H1 (cell line): ENCODE measurements around the gene STAM2. TPM values are rescaled to one million over a fixed set of nuclear protein-coding genes. Genes with fewer than 3 reads are reported as not detected.

ENCODE experiments used
- CTCF ChIA-PET: fragments of 300-600 bp; sonication (Branson Sonifier 250); formaldehyde crosslinking; loops from one replicate; lab custom pipeline; 2021; ENCODE audit not compliant: partially characterized antibody; lab: Charles Lee
- POLR2A ChIA-PET: fragments of 300-600 bp; sonication (Branson Sonifier 250); formaldehyde crosslinking; loops from one replicate; lab custom pipeline; 2021; ENCODE audit warnings: inconsistent platforms; ENCODE audit not compliant: partially characterized antibody; lab: Charles Lee
- DNase-seq, 2 experiments: peaks; one replicate each; pipeline versions ENCODE4 v3.0.0 to v3.0.0-alpha.2; 2010 to 2022; ENCODE audit warnings: low spot score in 2 of 2, low read depth in 1 of 2, mixed read lengths in 1 of 2
- FAIRE-seq: peaks from 2 replicates; lab custom pipeline; 2011; peaks lifted over from hg19 to GRCh38; lab: Jason Lieb, UNC
- H2AFZ ChIP-seq: 2 replicates; pipeline ENCODE4 v1.8.1; 2012; ENCODE audit warnings: low read length, inconsistent platforms
- H2AK5ac ChIP-seq: 2 replicates; pipeline ENCODE4 v1.6.1; 2013; ENCODE audit warnings: low read depth, low read length
- H2BK120ac ChIP-seq: replicated peaks from 2 replicates; pipeline ENCODE3; 2013; ENCODE audit warnings: low read depth, low read length, inconsistent platforms
- H2BK12ac ChIP-seq: 2 replicates; pipeline ENCODE4 v1.6.1; 2013; ENCODE audit warnings: low read depth, low read length
- H2BK15ac ChIP-seq: 2 replicates; pipeline ENCODE4 v1.6.1; 2013; ENCODE audit warnings: low read length
- H2BK20ac ChIP-seq: 2 replicates; pipeline ENCODE4 v1.6.1; 2013; ENCODE audit warnings: low read length
- H2BK5ac ChIP-seq: 2 replicates; pipeline ENCODE4 v1.6.1; 2013; ENCODE audit warnings: low read depth, low read length
- H3K14ac ChIP-seq: 2 replicates; pipeline ENCODE4 v1.6.1; 2013; ENCODE audit warnings: inconsistent platforms; ENCODE audit not compliant: insufficient read length
- H3K18ac ChIP-seq: 2 replicates; pipeline ENCODE4 v1.6.1; 2013; ENCODE audit warnings: low read length; ENCODE audit errors: extremely low read depth
- H3K23ac ChIP-seq: 2 replicates; pipeline ENCODE4 v1.6.1; 2013; ENCODE audit warnings: inconsistent platforms; ENCODE audit not compliant: insufficient read length
- H3K23me2 ChIP-seq: 2 replicates; pipeline ENCODE4 v1.6.1; 2013; ENCODE audit warnings: low read depth, low read length
- H3K27ac ChIP-seq: 2 replicates; pipeline ENCODE4 v1.6.1; 2011; ENCODE audit warnings: low read depth, low read length, inconsistent platforms
- H3K27me3 ChIP-seq, 4 experiments: replicated peaks in 1 of 4; 1 replicate in 1 of 4; 2 replicates in 3 of 4; pipeline versions ENCODE4 v1.6.1 to v1.8.1; 2011 to 2013; ENCODE audit warnings: low read length in 3 of 4, mild to moderate bottlenecking in 3 of 4, inconsistent platforms in 2 of 4, mixed read lengths in 2 of 4, moderate library complexity in 1 of 4; ENCODE audit not compliant: control insufficient read depth in 3 of 4, insufficient read depth in 3 of 4; ENCODE audit errors: extremely low read depth in 1 of 4
- H3K36me3 ChIP-seq, 4 experiments: 2 replicates each; pipeline versions ENCODE4 v1.6.1 to v1.8.1; 2011 to 2013; ENCODE audit warnings: mild to moderate bottlenecking in 4 of 4, low read length in 3 of 4, moderate library complexity in 2 of 4, control low read depth in 1 of 4, inconsistent platforms in 1 of 4; ENCODE audit not compliant: insufficient read depth in 4 of 4, control insufficient read depth in 2 of 4
- H3K4ac ChIP-seq: replicated peaks from 2 replicates; pipeline ENCODE3; 2013; ENCODE audit warnings: low read length, low read depth, mixed read lengths, inconsistent platforms; ENCODE audit not compliant: insufficient read length
- H3K4me1 ChIP-seq, 4 experiments: replicated peaks in 1 of 4; 1 replicate in 1 of 4; 2 replicates in 3 of 4; pipeline versions ENCODE4 v1.6.1 to v1.8.1; 2011 to 2013; ENCODE audit warnings: low read length in 3 of 4, inconsistent platforms in 2 of 4, mixed read lengths in 1 of 4; ENCODE audit not compliant: insufficient read depth in 4 of 4, control insufficient read depth in 3 of 4
- H3K4me2 ChIP-seq, 2 experiments: 2 replicates each; pipeline versions ENCODE4 v1.6.1 to v1.8.1; 2011 to 2013; ENCODE audit warnings: low read depth in 2 of 2, low read length in 2 of 2, control low read depth in 1 of 2, inconsistent platforms in 1 of 2, mild to moderate bottlenecking in 1 of 2; ENCODE audit not compliant: insufficient read depth in 1 of 2
- H3K4me3 ChIP-seq, 4 experiments: fragments of 200-600, 300-600 bp in 1 of 4; sonication (generic), shearing (Covaris generic), sonication (Bioruptor Twin) in 1 of 4; 2 replicates each; pipeline versions ENCODE4 v1.5.1 to v1.8.1; 2011 to 2016; ENCODE audit warnings: low read length in 4 of 4, low read depth in 3 of 4, control low read depth in 2 of 4, inconsistent platforms in 2 of 4, mild to moderate bottlenecking in 2 of 4, mixed read lengths in 1 of 4, moderate library complexity in 1 of 4; ENCODE audit not compliant: insufficient read depth in 2 of 4; ENCODE audit errors: extremely low read depth in 1 of 4
- H3K56ac ChIP-seq: replicated peaks from 2 replicates; pipeline ENCODE3; 2013; ENCODE audit warnings: low read depth, mild to moderate bottlenecking, mixed read lengths, low read length, inconsistent platforms; ENCODE audit not compliant: insufficient read length
- H3K79me1 ChIP-seq: 2 replicates; pipeline ENCODE4 v1.6.1; 2013; ENCODE audit warnings: low read depth, low read length, control low read depth
- H3K79me2 ChIP-seq, 2 experiments: 2 replicates each; pipeline versions ENCODE4 v1.6.1 to v1.8.1; 2012 to 2013; ENCODE audit warnings: low read length in 2 of 2, mild to moderate bottlenecking in 2 of 2, inconsistent platforms in 1 of 2; ENCODE audit not compliant: insufficient read depth in 2 of 2, control insufficient read depth in 1 of 2
- H3K9ac ChIP-seq, 4 experiments: replicated peaks in 1 of 4; 1 replicate in 1 of 4; 2 replicates in 3 of 4; pipeline versions ENCODE4 v1.6.1 to v1.8.1; 2011 to 2013; ENCODE audit warnings: low read depth in 3 of 4, low read length in 3 of 4, control low read depth in 2 of 4, mild to moderate bottlenecking in 2 of 4, moderate library complexity in 2 of 4, inconsistent platforms in 1 of 4; ENCODE audit errors: extremely low read depth in 1 of 4
- H3K9me3 ChIP-seq, 2 experiments: 2 replicates each; pipeline versions ENCODE4 v1.6.1 to v1.8.1; 2012 to 2013; ENCODE audit warnings: mild to moderate bottlenecking in 2 of 2, moderate library complexity in 2 of 2, control low read depth in 1 of 2, inconsistent platforms in 1 of 2, low read depth in 1 of 2, low read length in 1 of 2, mixed read lengths in 1 of 2; ENCODE audit not compliant: insufficient read depth in 2 of 2
- H4K20me1 ChIP-seq, 2 experiments: replicated peaks in 1 of 2; 2 replicates each; pipeline versions ENCODE3 to v1.8.1; 2011 to 2013; ENCODE audit warnings: inconsistent platforms in 2 of 2, low read length in 2 of 2, mild to moderate bottlenecking in 1 of 2; ENCODE audit not compliant: insufficient read depth in 2 of 2, control insufficient read depth in 1 of 2
- H4K5ac ChIP-seq: 2 replicates; pipeline ENCODE4 v1.6.1; 2013; ENCODE audit warnings: low read length, low read depth, mixed read lengths, inconsistent platforms; ENCODE audit not compliant: insufficient read length
- H4K8ac ChIP-seq: 2 replicates; pipeline ENCODE4 v1.8.0; 2013; ENCODE audit warnings: mild to moderate bottlenecking, moderate library complexity, low read length, inconsistent platforms; ENCODE audit not compliant: insufficient read depth; ENCODE audit errors: extremely low read depth
- H4K91ac ChIP-seq: replicated peaks from 2 replicates; pipeline ENCODE3; 2013; ENCODE audit warnings: low read length, mixed read lengths, inconsistent platforms; ENCODE audit not compliant: insufficient read length
- BACH1 ChIP-seq: IDR thresholded peaks from 2 replicates; pipeline ENCODE4 v1.6.1; 2012; ENCODE audit warnings: low read length, improper control_type of control experiment
- TBP ChIP-seq: IDR thresholded peaks from 2 replicates; pipeline ENCODE4 v1.6.1; 2011; ENCODE audit warnings: low read depth, low read length, improper control_type of control experiment
- WGBS, 2 experiments: shearing (Covaris generic) in 1 of 2; methylation state at CpG; one replicate each; pipeline versions ENCODE4 v1.1.6 to v1.1.7; 2013 to 2015; ENCODE audit warnings: low lambda C conversion rate in 2 of 2, mixed read lengths in 2 of 2, inconsistent platforms in 1 of 2, low coverage in 1 of 2, missing lambda C conversion rate in 1 of 2; ENCODE audit not compliant: insufficient replicate concordance in 2 of 2, insufficient coverage in 1 of 2, insufficient read length in 1 of 2; ENCODE audit errors: extremely low coverage in 1 of 2, missing lambda C conversion rate in 1 of 2; 5-methylcytosine and 5-hydroxymethylcytosine counted together
- polyA plus RNA-seq, 7 experiments: library from polyadenylated mRNA; depleted of rRNA in 3 of 7; stranded (reverse) in 5 of 7; unstranded in 2 of 7; fragments of >200 nt in 5 of 7; fragments of 200-250 nt in 2 of 7; gene quantifications; 1 replicate in 5 of 7; 2 replicates in 1 of 7; 4 replicates in 1 of 7; pipeline versions ENCODE4 v1.2.1 to v1.2.3, GENCODE V29; 2011 to 2013; ENCODE audit warnings: missing spikeins in 2 of 7, mixed read lengths in 2 of 7
- total RNA-seq: library from RNA; stranded (reverse); fragmentation: NEBNext Ultra II Directional; extraction: Animal tissue kit (Norgen Biotek cat#: 25700); gene quantifications from 2 replicates; pipeline ENCODE4 v1.2.1, GENCODE V29; 2021

The STAM2 gene
- total and polyA plus RNA-seq, 2 of the 8 experiments (the other 6 are each of a cell fraction or from before 2014, with no cell fraction given) = 5.4 to 9.4 TPM

DNA sequence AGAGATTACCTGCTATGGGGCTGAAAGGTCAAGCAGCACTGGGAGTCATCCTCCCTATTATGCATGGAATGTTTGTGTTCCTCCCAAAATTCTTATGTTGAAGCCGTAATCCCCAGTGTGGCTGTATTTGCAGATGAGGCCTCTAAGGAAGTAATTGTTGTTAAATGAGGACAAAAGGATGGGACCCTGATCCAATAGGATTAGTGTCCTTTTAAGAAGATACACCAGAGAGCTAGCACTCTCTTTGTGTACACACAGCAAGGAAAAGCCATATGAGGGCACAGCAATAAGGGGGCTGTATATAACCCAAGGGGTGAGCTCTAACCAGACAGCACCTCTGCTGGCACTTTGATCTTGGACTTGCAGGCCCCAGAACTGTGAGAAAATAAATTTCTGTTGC, 18.3 kb downstream of the STAM2 start:
- no peak overlapping the region for H3K4me3 ChIP-seq
- H3K23me2 ChIP-seq = no peaks in the 10 kb centered on the region; the same call in 1 of the 2 replicates
- H3K27me3 ChIP-seq = no peaks in the 10 kb centered on the region
- no peak overlapping the region for H3K27ac ChIP-seq
- TF ChIP-seq BACH1 = no peak
- TF ChIP-seq TBP = no peak
- DNase-seq (no peak), FAIRE-seq (no peak)
- ChIA-PET CTCF (interaction anchor here (0.6 to 1.8 kb wide), 5 partner anchors 20 to 132 kb away, joined by 3 to 4 read pairs (median 3); no protein-coding TSS in a partner anchor), POLR2A (no interaction called here)
- H4K91ac ChIP-seq = no peak overlapping the region
- H2BK20ac ChIP-seq = no peak overlapping the region
- H3K14ac ChIP-seq = no peak overlapping the region
- no peak overlapping the region for H4K5ac ChIP-seq
- H3K79me2 ChIP-seq = no peaks in the 10 kb centered on the region; a peak in 1 of 4 replicates
- 81% methylated on average over 1 of the region's 1 CpG; no CpG with 5 or more reads in 1 of the 2 experiments for WGBS, 2 experiments
- H3K4ac ChIP-seq = no peak overlapping the region
- H3K9me3 ChIP-seq = peaks cover 2 to 16% of the 10 kb centered on the region in 2 experiments; a peak in 2 of 4 replicates
- H3K23ac ChIP-seq = no peak overlapping the region
- no peak overlapping the region for H2AFZ ChIP-seq
- no peak overlapping the region for H2BK5ac ChIP-seq
- H3K9ac ChIP-seq = no peak overlapping the region
- H3K79me1 ChIP-seq = no peaks in the 10 kb centered on the region; the same call in 1 of the 2 replicates
- H4K8ac ChIP-seq = no peak overlapping the region
- H3K4me1 ChIP-seq = peaks cover 0 to 2% (median 0%) of the 10 kb centered on the region in 4 experiments; a peak in 1 of 7 replicates
- no peak overlapping the region for H3K18ac ChIP-seq
- H3K36me3 ChIP-seq = no peaks in the 10 kb centered on the region
- no peak overlapping the region for H2BK12ac ChIP-seq
- no peak overlapping the region for H2AK5ac ChIP-seq
- H4K20me1 ChIP-seq = no peaks in the 10 kb centered on the region
- no peak overlapping the region for H2BK120ac ChIP-seq
- no peak overlapping the region for H2BK15ac ChIP-seq
- H3K56ac ChIP-seq = no peak overlapping the region
- no peak overlapping the region for H3K4me2 ChIP-seq
